K562 (cell line): ENCODE measurements around the gene GAB4. TPM values are rescaled to one million over a fixed set of nuclear protein-coding genes. Genes with fewer than 3 reads are reported as not detected.

Experiments used
- ATAC-seq: fragments of 200-7000 bp; cut with Tn5 transposase; 3 replicates; pipeline ENCODE4 v1.9.1; 2020; ENCODE audit warnings: moderate library complexity
- BruUV-seq: library from RNA; stranded (reverse); fragments of 400-500 nt; replicated peaks from 2 replicates; lab custom pipeline; 2021; lab: Mats Ljungman, UMichigan
- CTCF ChIA-PET: fragments of 300-600 bp; formaldehyde crosslinking; extraction: SDS; loops from one replicate; lab custom pipeline; 2021; ENCODE audit warnings: low intra/inter-chr PET ratio; lab: Yijun Ruan, JAX
- POLR2A ChIA-PET: fragments of 300-600, 350-650 bp; sonication (Branson Sonifier 250); formaldehyde crosslinking; extraction: SDS; loops from one replicate; lab custom pipeline; 2021; ENCODE audit warnings: antibody characterized with exemption, inconsistent platforms; lab: Yijun Ruan, JAX
- DNase-seq, 4 experiments: peaks; one replicate each; pipeline versions ENCODE4 v3.0.0 to v3.0.0-alpha.2; 2011 to 2018; ENCODE audit warnings: low spot score in 3 of 4, mixed read lengths in 3 of 4; ENCODE audit errors: extremely low read depth in 1 of 4
- FAIRE-seq: peaks from 2 replicates; lab custom pipeline; 2011; peaks lifted over from hg19 to GRCh38; lab: Jason Lieb, UNC
- H2AFZ ChIP-seq: 2 replicates; pipeline ENCODE4 v1.6.0; 2011; ENCODE audit warnings: low read depth, low read length, control low read depth, inconsistent platforms
- H3K27ac ChIP-seq: fragments of 200-600 bp; 3 replicates; pipeline ENCODE4 v1.8.0; 2011; ENCODE audit warnings: low read depth, mild to moderate bottlenecking, control low read depth, inconsistent platforms, low read length, moderate library complexity, mixed read lengths; ENCODE audit errors: extremely low read depth
- H3K27me3 ChIP-seq, 2 experiments: fragments of 300-600 bp in 1 of 2; 2 replicates in 1 of 2; 3 replicates in 1 of 2; pipeline versions ENCODE4 v1.6.0 to v1.8.0; 2011; ENCODE audit warnings: inconsistent platforms in 2 of 2, low read length in 2 of 2, mild to moderate bottlenecking in 1 of 2, mixed read lengths in 1 of 2, moderate library complexity in 1 of 2; ENCODE audit not compliant: control insufficient read depth in 2 of 2, insufficient read depth in 2 of 2
- H3K36me3 ChIP-seq: fragments of 300-600 bp; 3 replicates; pipeline ENCODE4 v1.8.0; 2011; ENCODE audit warnings: mild to moderate bottlenecking, low read length, inconsistent platforms; ENCODE audit not compliant: control insufficient read depth, insufficient read depth
- H3K4me1 ChIP-seq, 2 experiments: fragments of 200-600 bp in 1 of 2; replicated peaks in 1 of 2; 2 replicates in 1 of 2; 3 replicates in 1 of 2; pipeline versions ENCODE4 v1.5.1 to v1.8.0; 2011; ENCODE audit warnings: inconsistent platforms in 2 of 2, low read length in 2 of 2, mild to moderate bottlenecking in 1 of 2, mixed read lengths in 1 of 2, moderate library complexity in 1 of 2; ENCODE audit not compliant: control insufficient read depth in 2 of 2, insufficient read depth in 2 of 2
- H3K4me2 ChIP-seq: 2 replicates; pipeline ENCODE4 v1.6.1; 2011; ENCODE audit warnings: low read length, control low read depth, inconsistent platforms, mixed read lengths; ENCODE audit not compliant: insufficient read depth
- H3K4me3 ChIP-seq: fragments of 200-600 bp; sonication (generic), shearing (Covaris generic); 2 replicates; pipeline ENCODE4 v1.5.1; 2016; ENCODE audit warnings: control low read depth, inconsistent platforms
- H3K79me2 ChIP-seq: fragments of 200-600 bp; 3 replicates; pipeline ENCODE4 v1.8.0; 2011; ENCODE audit warnings: low read length, inconsistent platforms; ENCODE audit not compliant: control insufficient read depth, insufficient read depth
- H3K9ac ChIP-seq, 2 experiments: 2 replicates each; pipeline versions ENCODE4 v1.6.0 to v1.6.1; 2011; ENCODE audit warnings: low read depth in 2 of 2, low read length in 2 of 2, control low read depth in 1 of 2, inconsistent platforms in 1 of 2, mild to moderate bottlenecking in 1 of 2, mixed read lengths in 1 of 2; ENCODE audit not compliant: insufficient read depth in 1 of 2
- H3K9me1 ChIP-seq: one replicate; pipeline ENCODE4 v1.6.0; 2011; ENCODE audit warnings: inconsistent platforms, mild to moderate bottlenecking, low read length, moderate library complexity; ENCODE audit not compliant: control insufficient read depth, insufficient read depth
- H3K9me3 ChIP-seq: replicated peaks from 2 replicates; pipeline ENCODE4 v1.5.1; 2011; ENCODE audit warnings: low read depth, low read length, inconsistent platforms; ENCODE audit not compliant: control insufficient read depth, insufficient read depth
- H4K20me1 ChIP-seq: replicated peaks from 2 replicates; pipeline ENCODE4 v1.6.1; 2011; ENCODE audit warnings: low read length, inconsistent platforms, mixed read lengths; ENCODE audit not compliant: control insufficient read depth, insufficient read depth
- ARID4B ChIP-seq: sonication (generic); formaldehyde crosslinking; IDR thresholded peaks from 2 replicates; pipeline ENCODE4 v1.8.0; 2022; ENCODE audit warnings: mild to moderate bottlenecking, missing genetic modification reagents
- CAMTA2 ChIP-seq: fragments of 250-450 bp; sonication (Bioruptor Pico); conservative IDR thresholded peaks from 2 replicates; pipeline ENCODE4 v1.5.1; 2022
- GTF2A2 ChIP-seq: IDR thresholded peaks from 2 replicates; pipeline ENCODE4 v1.6.1; 2016; ENCODE audit warnings: mild to moderate bottlenecking, missing genetic modification characterization, missing compliant biosample characterization
- HES1 ChIP-seq: fragments of 450-650 bp; IDR thresholded peaks from 2 replicates; pipeline ENCODE4 v1.6.1; 2016; ENCODE audit warnings: low read depth, mild to moderate bottlenecking, moderate library complexity
- HMG20A ChIP-seq: fragments of 450-650 bp; formaldehyde crosslinking; conservative IDR thresholded peaks from 2 replicates; pipeline ENCODE4 v1.4.0; 2020; ENCODE audit warnings: mild to moderate bottlenecking, mixed read lengths
- KAT7 ChIP-seq: sonication (generic); formaldehyde crosslinking; IDR thresholded peaks from 2 replicates; pipeline ENCODE4 v1.8.0; 2022; ENCODE audit warnings: missing genetic modification reagents, mild to moderate bottlenecking, borderline replicate concordance
- MAFF ChIP-seq: IDR thresholded peaks from 2 replicates; pipeline ENCODE4 v1.6.1; 2012; ENCODE audit warnings: low read length, improper control_type of control experiment
- MAX ChIP-seq: sonication (generic); formaldehyde crosslinking; IDR thresholded peaks from 2 replicates; pipeline ENCODE4 v1.9.0; 2022; ENCODE audit warnings: mild to moderate bottlenecking, missing genetic modification reagents
- POLR3G ChIP-seq: IDR thresholded peaks from 2 replicates; pipeline ENCODE4 v1.6.1; 2011; ENCODE audit not compliant: insufficient read length, insufficient replicate concordance; ENCODE audit errors: extremely low read depth
- PTRF ChIP-seq: fragments of 450-650 bp; IDR thresholded peaks from 2 replicates; pipeline ENCODE4 v1.6.1; 2016; ENCODE audit warnings: mild to moderate bottlenecking, missing genetic modification characterization, missing compliant biosample characterization
- PTTG1 ChIP-seq: fragments of 450-650 bp; IDR thresholded peaks from 2 replicates; pipeline ENCODE4 v1.6.1; 2016; ENCODE audit warnings: low read depth, mild to moderate bottlenecking, missing genetic modification characterization, missing compliant biosample characterization
- SRF ChIP-seq, 2 experiments: fragments of 250-450, 450-650 bp in 1 of 2; sonication (Bioruptor Pico) in 1 of 2; sonication (generic) in 1 of 2; formaldehyde crosslinking; IDR thresholded peaks; 2 replicates each; pipeline versions ENCODE4 v1.5.0 to v1.5.1; 2020 to 2022; ENCODE audit warnings: mild to moderate bottlenecking in 1 of 2, missing genetic modification reagents in 1 of 2
- TAF9B ChIP-seq: fragments of 450-650 bp; IDR thresholded peaks from 2 replicates; pipeline ENCODE4 v1.6.1; 2018; ENCODE audit warnings: mild to moderate bottlenecking; ENCODE audit not compliant: partially characterized antibody
- ZNF224 ChIP-seq: sonication (generic); formaldehyde crosslinking; IDR thresholded peaks from 2 replicates; pipeline ENCODE4 v1.8.0; 2022; ENCODE audit warnings: mild to moderate bottlenecking, missing genetic modification reagents
- ZNF280B ChIP-seq: fragments of 250-450 bp; sonication (Bioruptor Pico); IDR thresholded peaks from 2 replicates; pipeline ENCODE4 v1.5.1; 2021; ENCODE audit warnings: mild to moderate bottlenecking
- ZNF75A ChIP-seq: fragments of 450-650 bp; formaldehyde crosslinking; IDR thresholded peaks from 2 replicates; pipeline ENCODE4 v1.4.0; 2020; ENCODE audit warnings: mild to moderate bottlenecking
- WGBS: fragments of 100-300 bp; shearing (Covaris generic); methylation state at CpG from one replicate; pipeline ENCODE4 v1.1.6; 2016; ENCODE audit warnings: low coverage, mixed read lengths; ENCODE audit not compliant: insufficient coverage; ENCODE audit errors: missing lambda C conversion rate; 5-methylcytosine and 5-hydroxymethylcytosine counted together
- in situ Hi-C: fragments of 300-500 bp; cut with MboI; formaldehyde crosslinking; loops from 4 replicates; pipeline ENCODE4 v1.15.0; 2018; ENCODE audit warnings: inconsistent platforms, mixed read lengths
- intact Hi-C: fragments of 100-400 bp; cut with micrococcal nuclease; formaldehyde crosslinking; loops from 2 replicates; pipeline ENCODE4 v1.14.2; 2022
- polyA plus RNA-seq, 8 experiments: library from polyadenylated mRNA; depleted of rRNA in 4 of 8; stranded (reverse) in 5 of 8; unstranded in 3 of 8; fragments of >200 nt; fragmentation: Nextera tagmentation in 2 of 8; fragmentation: Illumina TruSeq in 1 of 8; extraction: Ambion mirVana in 2 of 8; extraction: Trizol in 1 of 8; gene quantifications; 2 replicates each; pipeline versions ENCODE4 v1.2.1 to v1.2.3, GENCODE V29; 2011 to 2014; ENCODE audit warnings: inconsistent platforms in 1 of 8, missing spikeins in 1 of 8
- total RNA-seq, 7 experiments: library from RNA; depleted of rRNA in 6 of 7; stranded (reverse); fragments of >200 nt in 6 of 7; fragmentation: Illumina TruSeq in 2 of 7; extraction: Trizol in 2 of 7; gene quantifications; 2 replicates each; pipeline versions ENCODE4 v1.2.1 to v1.2.3, GENCODE V29; 2011 to 2021; ENCODE audit warnings: low replicate concordance in 1 of 7

GAB4 gene
- total and polyA plus RNA-seq, 9 of the 15 experiments (the other 6 are each of a cell fraction or from before 2014, with no cell fraction given): 0.04 to 0.11 (median 0.04) TPM; not detected in 6

- Histone ChIP-seq H3K4me3 (no peak overlapping the region), H3K4me2 (no peak overlapping the region), H3K4me1 (peaks cover 0 to 4% of the 10 kb centered on the region in 2 experiments; a peak in 1 of 5 replicates), H2AFZ (no peak overlapping the region), H3K79me2 (no peaks in the 10 kb centered on the region), H3K9ac (no peak overlapping the region), H3K27ac (no peak overlapping the region), H3K36me3 (no peaks in the 10 kb centered on the region), H4K20me1 (no peaks in the 10 kb centered on the region; the same call in 1 of the 2 replicates), H3K9me1 (no peaks in the 10 kb centered on the region), H3K9me3 (no peaks in the 10 kb centered on the region), H3K27me3 (peaks cover 6 to 25% of the 10 kb centered on the region in 2 experiments; a peak in 3 of 5 replicates)
- ATAC-seq (no peak), FAIRE-seq (no peak), DNase-seq (peak in 3 of 4 experiments; percentile 5 to 7 (median 6))
- in situ Hi-C loops: no loop called here
- BruUV-seq: no TSS peak
- 1% methylated on average over 13 of the region's 14 CpGs for WGBS
- CTCF ChIA-PET: no interaction called here
- intact Hi-C loops: no loop called here
- POLR2A ChIA-PET: interaction anchor here (0.6 kb wide), 2 partner anchors 13 to 17 kb away, joined by 3 read pairs; no protein-coding TSS in a partner anchor
- no peak for TF ChIP-seq ZNF280B
- no peak for TF ChIP-seq GTF2A2 (tag)
- TF ChIP-seq POLR3G: no peak
- TF ChIP-seq ZNF224 (CRISPR knock-in tag): no peak
- TF ChIP-seq TAF9B: no peak
- TF ChIP-seq PTTG1 (tag): no peak
- no peak for TF ChIP-seq MAFF
- TF ChIP-seq KAT7: no peak
- TF ChIP-seq HES1: no peak
- TF ChIP-seq HMG20A (CRISPR knock-in tag): no peak
- no peak for TF ChIP-seq ARID4B (CRISPR knock-in tag)
- TF ChIP-seq MAX (CRISPR knock-in tag): no peak
- no peak for TF ChIP-seq SRF (CRISPR knock-in tag; IDR thresholded peaks at IDR 0.05)
- TF ChIP-seq ZNF75A (CRISPR knock-in tag): no peak
- no peak for TF ChIP-seq CAMTA2 (CRISPR knock-in tag)
- no peak for TF ChIP-seq PTRF (tag)
Measured at GRCh38 chr22:16961477-16962186, 46.4 kb downstream of the GAB4 start.
